Neuron (in vitro differentiated cells): ENCODE data around the gene OBSL1.

Experiments used
- H2AFZ ChIP-seq: one replicate; pipeline ENCODE4 v1.6.1; 2013; ENCODE audit warnings: low read depth, mild to moderate bottlenecking, inconsistent platforms, low read length, moderate library complexity
- H3K27me3 ChIP-seq: one replicate; pipeline ENCODE4 v1.6.1; 2013; ENCODE audit warnings: low read length; ENCODE audit not compliant: insufficient read depth
- H3K36me3 ChIP-seq: one replicate; pipeline ENCODE4 v1.6.1; 2013; ENCODE audit warnings: low read length; ENCODE audit not compliant: insufficient read depth
- H3K4me1 ChIP-seq: one replicate; pipeline ENCODE4 v1.6.1; 2013; ENCODE audit warnings: low read length; ENCODE audit not compliant: insufficient read depth
- H3K4me3 ChIP-seq: 2 replicates; pipeline ENCODE4 v1.5.1; 2013; ENCODE audit warnings: mild to moderate bottlenecking, low read length, moderate library complexity
- H3K9me3 ChIP-seq: one replicate; pipeline ENCODE4 v1.6.1; 2013; ENCODE audit warnings: low read length

The OBSL1 gene

DNA sequence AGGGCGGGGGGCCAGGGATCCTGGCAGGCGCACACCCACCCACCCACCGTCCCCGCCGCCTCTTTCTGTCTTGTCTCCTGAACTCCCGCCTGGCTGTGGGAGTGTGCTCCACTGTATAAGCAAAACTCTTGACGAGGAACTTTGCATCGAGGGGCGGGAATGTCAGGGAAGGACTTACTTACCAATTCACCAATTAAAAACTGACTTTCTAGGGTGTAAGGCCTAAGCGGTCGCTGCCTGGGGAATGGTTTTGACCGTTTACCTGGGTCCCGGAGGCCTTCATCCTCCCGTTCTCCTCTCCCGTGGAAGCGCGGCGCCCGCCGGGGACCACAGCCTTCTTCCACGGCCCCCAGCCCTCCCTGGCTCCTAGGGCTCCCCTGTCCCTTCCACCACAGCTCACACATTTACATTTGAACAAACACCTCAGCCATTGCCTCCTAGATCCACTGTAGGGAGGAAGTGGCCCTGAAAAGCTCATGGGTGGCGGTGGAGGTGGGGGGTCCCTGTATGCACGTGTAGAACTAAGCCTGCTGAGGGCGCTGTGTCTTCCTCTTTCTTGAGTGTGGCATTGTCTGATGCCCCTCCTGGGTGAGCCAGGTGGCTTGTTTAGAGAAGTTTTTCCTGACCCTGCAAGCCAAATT, 48.2 kb downstream of the OBSL1 start:
- Histone ChIP-seq H3K4me3 (no peak overlapping the region), H3K9me3 (no peaks in the 10 kb centered on the region), H3K4me1 (peaks cover 47% of the 10 kb centered on the region), H2AFZ (no peak overlapping the region), H3K36me3 (no peaks in the 10 kb centered on the region), H3K27me3 (peaks cover 37% of the 10 kb centered on the region)

DNA sequence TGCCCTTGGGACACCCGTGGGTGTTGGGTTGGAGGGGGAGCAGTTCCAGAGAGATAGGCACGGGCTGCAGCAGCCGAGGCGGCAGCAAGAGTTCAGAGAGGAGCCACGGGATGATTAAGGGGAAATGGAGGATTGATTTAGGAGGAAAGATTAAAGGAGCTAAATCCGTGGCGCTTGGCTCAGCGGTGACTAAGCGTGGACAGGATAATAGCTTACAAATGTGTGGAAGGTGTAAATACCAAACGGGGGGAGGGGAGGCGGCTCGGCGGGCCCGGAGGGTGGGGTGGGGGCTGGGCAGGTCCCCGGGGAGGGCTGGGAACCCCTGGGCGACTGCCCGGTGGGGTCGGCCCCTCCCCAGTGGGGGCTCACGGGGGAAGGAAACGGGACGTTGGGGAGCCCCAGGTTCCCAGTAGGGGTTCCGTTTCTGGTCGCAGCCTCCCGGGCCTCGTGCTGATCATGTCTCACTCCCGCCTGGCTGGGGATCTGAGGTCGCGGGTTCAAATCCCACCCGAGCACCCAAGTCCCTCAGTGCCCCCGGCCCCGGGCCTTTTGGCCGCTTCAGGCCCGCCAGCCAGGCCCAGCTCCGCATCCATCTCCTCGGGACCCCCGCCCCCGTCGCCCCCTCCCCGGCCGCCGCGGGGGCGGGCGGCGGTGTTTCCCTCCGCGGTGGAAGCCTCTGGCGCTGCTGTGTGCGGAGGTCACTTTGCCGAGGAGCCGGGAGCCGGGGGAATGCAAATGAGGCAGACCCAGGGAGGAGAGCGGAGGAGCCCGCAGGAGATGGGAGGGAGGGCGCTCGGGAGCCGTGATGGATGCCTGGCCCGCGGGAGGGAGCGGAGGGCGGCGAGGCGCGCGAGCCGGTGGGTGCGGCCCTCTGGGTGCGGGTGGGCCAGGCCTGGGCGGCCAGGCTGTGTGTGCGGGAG, 49.0 kb downstream of the OBSL1 start:
- Histone ChIP-seq H3K9me3 (no peaks in the 10 kb centered on the region), H3K36me3 (no peaks in the 10 kb centered on the region), H3K4me1 (peaks cover 46% of the 10 kb centered on the region), H3K27me3 (peaks cover 41% of the 10 kb centered on the region), H3K4me3 (no peak overlapping the region), H2AFZ (no peak overlapping the region)

DNA sequence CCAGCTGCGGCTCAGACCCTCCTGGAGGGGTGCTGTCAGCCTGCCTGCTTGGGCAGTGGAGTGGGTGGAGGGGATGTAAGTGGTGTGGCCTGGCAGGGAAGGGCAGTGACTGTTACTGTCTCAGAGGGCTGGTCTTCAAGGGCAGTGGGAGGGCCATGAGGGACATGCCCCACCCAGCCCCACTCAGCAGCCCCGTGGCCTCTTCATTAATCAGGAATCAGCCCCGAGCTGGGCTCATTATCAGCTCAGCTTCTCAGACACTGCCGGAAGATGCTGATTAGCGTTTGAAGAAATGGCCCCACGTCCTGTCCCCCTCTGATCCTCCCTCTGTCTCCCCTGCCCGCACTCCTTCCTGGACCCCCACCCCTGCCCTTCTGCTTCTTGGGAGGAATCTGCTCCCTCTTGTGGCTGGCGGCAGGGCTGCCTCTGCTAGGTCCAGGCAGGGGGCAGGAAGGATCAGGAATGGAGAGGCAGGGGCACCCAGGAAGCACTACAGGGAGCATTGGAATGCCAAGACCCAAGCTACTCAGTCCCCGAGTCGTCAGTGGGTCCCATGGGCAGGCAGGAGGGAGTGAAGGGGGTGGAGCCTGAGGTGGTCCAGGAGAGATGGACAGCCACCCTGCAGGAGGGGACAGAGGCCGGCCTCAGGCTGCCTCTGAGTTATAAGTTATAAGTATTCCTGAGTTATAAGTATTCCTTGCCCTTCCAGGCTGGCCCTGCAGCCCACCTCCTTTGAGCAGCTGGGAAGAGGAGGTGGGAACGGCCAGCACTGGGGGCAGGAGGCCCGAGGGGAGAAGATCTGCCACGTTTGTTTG, 50.1 kb downstream of the OBSL1 start:
- no peak overlapping the region for H3K4me3 ChIP-seq
- H3K9me3 ChIP-seq = no peaks in the 10 kb centered on the region
- no peak overlapping the region for H2AFZ ChIP-seq
- peaks cover 35% of the 10 kb centered on the region for H3K4me1 ChIP-seq
- H3K36me3 ChIP-seq = no peaks in the 10 kb centered on the region
- peaks cover 52% of the 10 kb centered on the region for H3K27me3 ChIP-seq

DNA sequence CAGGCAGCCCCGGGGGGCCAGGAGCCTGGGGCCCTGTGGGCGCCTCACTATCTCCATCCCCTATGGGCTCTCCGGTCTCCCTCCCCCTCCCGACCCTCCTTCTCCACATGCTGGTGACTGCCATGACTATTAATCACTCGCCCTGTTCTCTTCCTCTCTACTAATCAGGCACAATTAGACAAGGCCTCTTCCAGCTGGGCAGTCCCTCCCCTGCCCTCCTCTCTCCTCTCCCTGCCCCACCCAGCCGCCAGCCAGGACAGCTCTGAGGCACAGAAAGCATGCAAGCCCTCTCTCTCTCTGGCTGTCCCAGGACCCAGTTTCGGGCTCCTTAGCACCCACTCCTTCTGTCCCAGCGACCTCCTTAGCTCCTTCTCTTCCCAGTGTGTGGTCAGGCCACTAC, 51.3 kb downstream of the OBSL1 start:
- H3K4me3 ChIP-seq = no peak overlapping the region
- H3K9me3 ChIP-seq = no peaks in the 10 kb centered on the region
- H3K4me1 ChIP-seq = peaks cover 24% of the 10 kb centered on the region
- no peaks in the 10 kb centered on the region for H3K36me3 ChIP-seq
- peaks cover 64% of the 10 kb centered on the region for H3K27me3 ChIP-seq
- H2AFZ ChIP-seq = no peak overlapping the region

DNA sequence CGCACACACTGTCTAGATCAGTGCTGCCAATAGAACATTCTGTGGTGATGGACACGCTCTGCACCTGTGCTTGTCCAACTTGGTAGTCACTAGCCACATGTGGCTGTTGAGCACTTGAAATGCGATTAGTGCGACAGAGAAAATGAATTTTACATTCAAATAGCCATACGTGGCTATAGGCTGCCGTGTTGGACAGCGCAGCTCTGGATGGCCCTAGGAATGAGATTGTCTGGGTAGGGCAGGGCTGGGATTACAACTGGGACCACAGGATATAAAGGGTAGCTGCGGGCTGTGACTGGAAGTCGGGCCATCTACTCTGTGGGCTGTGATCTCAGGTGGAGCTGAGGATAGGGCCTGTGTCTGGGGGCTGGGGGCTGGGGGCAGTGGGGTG, 51.8 kb downstream of the OBSL1 start:
- Histone ChIP-seq H3K9me3 (no peaks in the 10 kb centered on the region), H3K36me3 (no peaks in the 10 kb centered on the region), H3K4me1 (peaks cover 26% of the 10 kb centered on the region), H3K4me3 (no peak overlapping the region), H2AFZ (no peak overlapping the region), H3K27me3 (peaks cover 70% of the 10 kb centered on the region)

DNA sequence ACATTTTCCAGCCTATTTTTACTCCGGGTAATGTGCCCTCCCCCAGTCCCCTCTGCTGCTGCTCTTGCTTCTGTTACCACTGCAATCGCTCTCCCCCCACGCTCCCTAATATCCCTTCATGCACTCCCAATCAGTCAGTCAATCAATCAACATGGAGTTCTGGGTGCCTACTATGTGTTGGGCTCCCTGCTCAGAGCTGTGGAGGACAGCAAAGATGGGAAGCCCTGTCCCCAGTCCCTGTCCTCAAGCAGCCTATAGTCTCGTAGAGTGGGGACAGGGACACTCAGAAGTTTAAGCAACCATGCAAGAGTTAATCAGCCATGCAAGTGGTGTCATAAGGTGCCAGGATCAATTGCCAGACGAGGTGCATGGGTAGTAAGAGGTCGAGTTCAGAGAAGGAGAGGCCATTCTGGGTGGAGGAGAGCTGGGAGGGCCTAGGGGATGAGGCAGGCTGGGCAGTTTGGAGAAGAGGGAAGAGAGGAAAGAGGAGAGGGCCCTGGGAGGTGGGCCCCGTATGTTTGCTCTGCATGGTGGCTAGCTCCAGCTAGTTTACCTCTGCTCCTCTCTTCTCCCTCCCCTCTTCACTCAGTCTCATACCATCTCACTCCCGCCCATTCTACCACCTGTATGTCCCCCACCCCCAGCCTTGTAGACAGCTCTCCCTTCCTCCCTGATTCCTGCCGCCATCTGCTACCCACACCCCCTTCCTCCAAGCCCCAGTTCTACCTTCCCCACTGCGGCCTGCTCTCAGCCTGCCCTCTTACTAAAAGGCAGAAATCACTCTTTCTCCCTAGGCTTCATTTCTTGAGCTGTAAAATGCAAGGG, 53.2 kb downstream of the OBSL1 start:
- H3K27me3 ChIP-seq = peaks cover 72% of the 10 kb centered on the region

DNA sequence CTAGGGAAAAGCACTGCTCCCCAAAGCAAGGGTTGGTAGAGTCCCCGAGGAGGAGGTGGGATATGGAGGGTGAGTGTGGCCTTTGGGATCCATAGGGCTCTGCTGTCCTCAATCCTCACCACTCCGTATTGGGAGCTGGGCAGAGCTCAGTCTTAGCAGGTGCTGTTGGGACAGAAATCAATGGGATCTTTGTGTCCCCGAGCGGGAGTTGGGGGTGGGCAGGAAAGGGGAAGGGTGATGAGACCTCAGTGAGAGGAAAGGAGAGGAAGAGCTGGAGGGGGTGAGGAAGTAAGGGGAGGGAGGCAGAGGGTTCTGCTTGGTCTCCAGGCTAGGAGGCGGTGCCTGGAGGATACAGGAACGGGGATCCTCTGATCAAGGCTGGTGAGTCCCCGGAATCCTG, 54.5 kb downstream of the OBSL1 start:
- no peak overlapping the region for H3K4me3 ChIP-seq
- no peaks in the 10 kb centered on the region for H3K9me3 ChIP-seq
- H3K4me1 ChIP-seq = peaks cover 37% of the 10 kb centered on the region
- H3K36me3 ChIP-seq = no peaks in the 10 kb centered on the region
- no peak overlapping the region for H2AFZ ChIP-seq
- H3K27me3 ChIP-seq = peaks cover 82% of the 10 kb centered on the region

More for the DNA sequence above, 53.2 kb downstream of the OBSL1 start:
- no peaks in the 10 kb centered on the region for H3K9me3 ChIP-seq
- peaks cover 37% of the 10 kb centered on the region for H3K4me1 ChIP-seq
- no peak overlapping the region for H3K4me3 ChIP-seq
- H3K36me3 ChIP-seq = no peaks in the 10 kb centered on the region
- H2AFZ ChIP-seq = no peak overlapping the region

DNA sequence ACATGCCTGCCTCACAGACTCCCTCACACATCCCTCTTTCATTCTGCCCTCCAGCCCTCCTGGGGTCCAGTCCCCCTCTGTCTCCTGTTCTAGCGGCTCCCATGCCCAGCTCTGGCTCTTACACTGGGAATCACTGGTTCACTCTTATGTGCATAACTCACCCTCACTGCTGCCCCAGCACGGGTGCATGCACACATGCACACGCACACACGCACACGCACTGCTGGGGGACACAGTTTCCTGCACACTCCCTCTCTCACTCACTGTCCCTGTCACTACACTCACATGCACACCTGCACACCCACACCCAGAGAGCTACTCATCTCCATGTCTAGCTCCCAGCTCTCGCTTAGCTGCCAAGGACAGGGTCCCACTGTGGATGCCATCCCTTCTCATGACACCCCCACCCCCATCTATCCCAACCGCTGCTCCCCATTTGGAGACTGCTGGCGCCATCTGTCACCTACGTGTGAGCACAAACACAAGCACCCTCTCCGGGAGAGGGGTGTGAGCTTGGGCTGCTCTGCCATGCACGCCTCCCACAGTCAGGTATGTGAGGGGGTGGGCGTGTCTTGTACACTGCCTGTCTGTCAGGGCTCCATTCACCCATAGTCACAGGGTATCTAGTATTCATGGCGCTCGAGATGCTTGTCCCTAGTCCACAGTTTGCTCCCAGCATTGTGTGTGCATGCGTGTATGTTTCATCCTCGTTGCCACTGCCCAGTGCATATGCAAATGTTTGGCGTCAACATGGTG, 55.3 kb downstream of the OBSL1 start:
- Histone ChIP-seq H3K4me1 (peaks cover 34% of the 10 kb centered on the region), H2AFZ (no peak overlapping the region), H3K27me3 (peaks cover 83% of the 10 kb centered on the region), H3K36me3 (no peaks in the 10 kb centered on the region), H3K9me3 (no peaks in the 10 kb centered on the region), H3K4me3 (no peak overlapping the region)

DNA sequence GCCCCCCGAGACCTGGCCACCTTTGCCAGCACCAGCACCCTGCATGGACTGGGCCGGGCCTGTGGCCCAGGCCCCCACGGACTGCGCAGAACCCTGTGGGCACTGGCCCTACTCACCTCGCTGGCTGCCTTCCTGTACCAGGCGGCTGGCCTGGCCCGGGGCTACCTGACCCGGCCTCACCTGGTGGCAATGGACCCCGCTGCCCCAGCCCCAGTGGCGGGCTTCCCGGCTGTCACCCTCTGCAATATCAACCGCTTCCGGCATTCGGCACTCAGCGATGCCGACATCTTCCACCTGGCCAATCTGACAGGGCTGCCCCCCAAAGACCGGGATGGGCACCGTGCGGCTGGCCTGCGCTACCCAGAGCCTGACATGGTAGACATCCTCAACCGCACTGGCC, 56.5 kb downstream of the OBSL1 start:
- no peak overlapping the region for H3K4me3 ChIP-seq

DNA sequence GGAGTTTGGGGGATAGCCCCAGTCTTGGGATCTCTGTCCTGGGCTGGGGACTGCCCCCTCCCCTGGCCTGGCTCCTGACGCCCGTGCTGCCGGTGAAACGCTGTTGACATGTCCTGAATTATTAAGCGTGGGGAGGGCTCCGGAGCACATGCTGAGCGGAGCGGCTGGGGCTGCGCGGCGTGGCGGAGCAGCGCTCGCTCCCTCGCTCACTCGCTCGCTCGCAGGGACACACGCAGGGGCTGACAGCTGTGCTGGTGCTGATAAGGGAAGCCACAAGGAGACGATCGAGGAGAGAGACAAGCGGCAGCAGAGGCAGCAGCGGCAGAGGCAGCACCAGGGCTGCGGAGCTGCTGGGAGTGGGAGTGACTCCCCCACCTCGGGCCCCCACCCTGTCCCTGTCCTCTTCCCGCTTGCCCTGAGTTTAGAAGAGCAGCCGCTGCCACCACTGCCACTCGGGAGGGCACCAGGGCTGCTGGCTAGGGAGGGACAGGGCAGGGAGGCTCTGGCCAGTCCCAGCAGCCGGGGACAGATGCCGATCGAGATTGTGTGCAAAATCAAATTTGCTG, 57.1 kb downstream of the OBSL1 start, which contains the start of gene ASIC4:
ASIC4 (plus strand) TSS at position 287 of the 566 bp plus-strand sequence; CDS start at position 530, 243 bp downstream.
- Histone ChIP-seq H3K9me3 (no peaks in the 10 kb centered on the region), H2AFZ (no peak within 1 kb of the TSS), H3K4me3 (no peak within 1 kb of the TSS), H3K4me1 (peaks cover 43% of the 10 kb centered on the region), H3K27me3 (peaks cover 70% of the 10 kb centered on the region), H3K36me3 (no peaks in the 10 kb centered on the region)

More for the DNA sequence above, 56.5 kb downstream of the OBSL1 start:
- no peak overlapping the region for H2AFZ ChIP-seq
- no peaks in the 10 kb centered on the region for H3K36me3 ChIP-seq
- H3K9me3 ChIP-seq = no peaks in the 10 kb centered on the region
- H3K27me3 ChIP-seq = peaks cover 74% of the 10 kb centered on the region
- peaks cover 38% of the 10 kb centered on the region for H3K4me1 ChIP-seq

DNA sequence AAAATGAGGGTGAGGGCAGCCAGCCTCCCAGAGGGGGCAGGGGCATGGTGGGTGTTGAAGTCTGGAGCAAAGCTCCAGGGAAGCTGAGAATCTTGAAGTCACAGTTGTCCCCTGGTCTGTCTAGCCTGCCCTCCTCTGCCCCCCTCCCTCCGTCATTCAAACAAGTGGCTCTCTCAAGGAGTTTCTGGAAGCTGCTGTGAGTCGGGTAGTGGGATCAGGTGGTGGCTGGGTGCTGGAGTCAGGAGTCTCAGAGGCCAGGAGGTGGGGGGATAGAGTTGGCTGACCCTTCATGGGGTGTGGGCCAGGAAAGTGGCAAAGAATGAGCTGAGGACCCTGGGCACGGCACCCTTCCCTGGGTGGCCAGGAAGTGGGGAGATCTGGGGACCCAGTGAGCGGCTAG, 57.6 kb downstream of the OBSL1 start:
- H3K27me3 ChIP-seq = peaks cover 69% of the 10 kb centered on the region
- H3K4me3 ChIP-seq = no peak overlapping the region
- H3K4me1 ChIP-seq = peaks cover 48% of the 10 kb centered on the region
- no peaks in the 10 kb centered on the region for H3K9me3 ChIP-seq
- no peak overlapping the region for H2AFZ ChIP-seq
- H3K36me3 ChIP-seq = no peaks in the 10 kb centered on the region
